Activated CD4-positive, alpha-beta memory T cell treated with anti-CD3 and anti-CD28 coated beads for 36 hours (primary cell): ENCODE measurements around the gene ORM2. TPM values are rescaled to one million over a fixed set of nuclear protein-coding genes. Genes with fewer than 3 reads are reported as not detected.
A peak's percentile ranks its signal among the peaks of the same experiment; 100 is the strongest.

ENCODE experiments used
- CTCF ChIA-PET: fragments of 350-600 bp; sonication (Branson Sonifier 250); formaldehyde crosslinking; loops from one replicate; lab custom pipeline; 2021; ENCODE audit warnings: antibody characterized with exemption, inconsistent platforms; lab: Charles Lee
- POLR2A ChIA-PET: fragments of 350-600 bp; sonication (Branson Sonifier 250); formaldehyde crosslinking; loops from one replicate; lab custom pipeline; 2021; ENCODE audit warnings: antibody characterized with exemption; lab: Charles Lee
- DNase-seq: peaks from one replicate; pipeline ENCODE4 v3.0.0-alpha.2; 2020
- H3K27ac Mint-ChIP-seq: one replicate; pipeline ENCODE4 v1.8.0; 2021; ENCODE audit warnings: mixed read lengths
- H3K27me3 Mint-ChIP-seq: one replicate; pipeline ENCODE4 v1.8.0; 2021; ENCODE audit warnings: mixed read lengths
- H3K36me3 Mint-ChIP-seq: one replicate; pipeline ENCODE4 v1.8.0; 2021; ENCODE audit warnings: mixed read lengths
- H3K4me1 Mint-ChIP-seq: one replicate; pipeline ENCODE4 v1.8.0; 2021; ENCODE audit warnings: low read depth, mixed read lengths
- H3K4me3 Mint-ChIP-seq: one replicate; pipeline ENCODE4 v1.8.0; 2021; ENCODE audit warnings: mild to moderate bottlenecking, mixed read lengths
- H3K9me3 Mint-ChIP-seq: one replicate; pipeline ENCODE4 v1.8.0; 2021; ENCODE audit warnings: mixed read lengths
- intact Hi-C: fragments of 100-400 bp; cut with micrococcal nuclease; formaldehyde crosslinking; loops from one replicate; pipeline ENCODE4 v1.15.1; 2023
- total RNA-seq, 2 experiments: library from RNA; stranded (reverse); gene quantifications; one replicate each; pipeline ENCODE4 v1.2.3, GENCODE V29; 2021

Gene ORM2
- total RNA-seq, 2 experiments from 2014 or later: not detected

GRCh38 chr9:114376586-114377445 lies 47.1 kb downstream of the ORM2 start:
- POLR2A ChIA-PET: interaction anchor here (0.9 to 1.8 kb wide), 2 partner anchors 8 to 10 kb away, joined by 4 to 9 read pairs; no protein-coding TSS in a partner anchor
- no peaks in the 10 kb centered on the region for H3K9me3 Mint-ChIP-seq

GRCh38 chr9:114378016-114378415 lies 48.3 kb downstream of the ORM2 start:
- Mint-ChIP-seq H3K27ac (peak overlapping the region; percentile 67), H3K9me3 (no peaks in the 10 kb centered on the region), H3K27me3 (no peaks in the 10 kb centered on the region), H3K36me3 (peaks cover 73% of the 10 kb centered on the region), H3K4me1 (peaks cover 86% of the 10 kb centered on the region), H3K4me3 (no peak overlapping the region)
- intact Hi-C loops: no loop called here
- ChIA-PET CTCF (no interaction called here), POLR2A (no interaction called here)
- DNase-seq: no peak

More at GRCh38 chr9:114376586-114377445, 47.1 kb downstream of the ORM2 start:
- CTCF ChIA-PET: interaction anchor here (1.2 kb wide), 1 partner anchor 28 kb away, joined by 3 read pairs; no protein-coding TSS in a partner anchor
- Mint-ChIP-seq H3K27ac (peak overlapping the region; percentile 63), H3K4me3 (no peak overlapping the region), H3K4me1 (peaks cover 84% of the 10 kb centered on the region), H3K36me3 (peaks cover 70% of the 10 kb centered on the region), H3K27me3 (no peaks in the 10 kb centered on the region)
- intact Hi-C loops: no loop called here
- DNase-seq: no peak

- no peaks in the 10 kb centered on the region for H3K9me3 Mint-ChIP-seq
Observed at GRCh38 chr9:114378883-114379282, 49.2 kb downstream of the ORM2 start.

More at GRCh38 chr9:114378883-114379282, 49.2 kb downstream of the ORM2 start:
- DNase-seq: no peak
- POLR2A ChIA-PET: no interaction called here
- CTCF ChIA-PET: interaction anchor here (0.7 to 0.9 kb wide), 2 partner anchors 9 to 12 kb away, joined by 3 to 4 read pairs; partner anchors contain the start of gene AKNA
- Mint-ChIP-seq H3K36me3 (peaks cover 76% of the 10 kb centered on the region), H3K27me3 (no peaks in the 10 kb centered on the region), H3K4me1 (peaks cover 85% of the 10 kb centered on the region), H3K27ac (peak overlapping the region; percentile 67), H3K4me3 (no peak overlapping the region)
- intact Hi-C loops: no loop called here

Other genes starting within 250 kb of the ORM2 start
- not detected for gene KIF12, start 230.6 kb upstream of the ORM2 start, total RNA-seq
- 1 to 10 TPM; 4.0 to 4.1 TPM for gene COL27A1, start 174.3 kb upstream of the ORM2 start, total RNA-seq
- gene ORM1, start 6.8 kb upstream of the ORM2 start, total RNA-seq: not detected
- gene AKNA, start 58.1 kb downstream of the ORM2 start, total RNA-seq: 100 to 1,000 TPM; 127 to 130 TPM
- gene WHRN, start 175.6 kb downstream of the ORM2 start, total RNA-seq: 1 to 10 TPM; 2.8 to 4.4 TPM